Neuronal stem cell (in vitro differentiated cells): ENCODE data around the gene ZNF440.
"Not testable (repeated sequence)": the region's sequence is repeated elsewhere in the genome, so short reads cannot be mapped to it uniquely, and the experiment has no call there.

Experiments
- DNase-seq: peaks from one replicate; pipeline ENCODE4 v3.0.0-alpha.2; 2013; ENCODE audit warnings: low spot score
- H2AFZ ChIP-seq: one replicate; pipeline ENCODE4 v1.6.1; 2013; ENCODE audit warnings: mild to moderate bottlenecking, low read length, inconsistent platforms
- H2AK5ac ChIP-seq: 2 replicates; pipeline ENCODE4 v1.6.1; 2013; ENCODE audit warnings: low read depth, mild to moderate bottlenecking, inconsistent platforms, low read length, moderate library complexity, mixed read lengths
- H2BK120ac ChIP-seq: 2 replicates; pipeline ENCODE4 v1.6.1; 2013; ENCODE audit warnings: low read depth, mild to moderate bottlenecking, inconsistent platforms, low read length, moderate library complexity, mixed read lengths
- H2BK12ac ChIP-seq: one replicate; pipeline ENCODE4 v1.6.1; 2013; ENCODE audit warnings: low read length, inconsistent platforms
- H2BK15ac ChIP-seq: 2 replicates; pipeline ENCODE4 v1.6.1; 2013; ENCODE audit warnings: mild to moderate bottlenecking, low read length, inconsistent platforms, mixed read lengths
- H2BK5ac ChIP-seq: one replicate; pipeline ENCODE4 v1.6.1; 2013; ENCODE audit warnings: inconsistent platforms, mild to moderate bottlenecking, low read length, moderate library complexity
- H3K14ac ChIP-seq: one replicate; pipeline ENCODE4 v1.6.1; 2013; ENCODE audit warnings: low read length, inconsistent platforms
- H3K18ac ChIP-seq: 2 replicates; pipeline ENCODE4 v1.6.1; 2013; ENCODE audit warnings: low read length, inconsistent platforms
- H3K23ac ChIP-seq: 2 replicates; pipeline ENCODE4 v1.6.1; 2013; ENCODE audit warnings: low read depth, mild to moderate bottlenecking, mixed read lengths, low read length, inconsistent platforms; ENCODE audit not compliant: poor library complexity
- H3K27ac ChIP-seq: replicated peaks from 3 replicates; pipeline ENCODE4 v1.5.1; 2013; ENCODE audit warnings: low read length, inconsistent platforms
- H3K27me3 ChIP-seq, 3 experiments: 2 replicates each; pipeline ENCODE4 v1.6.1; 2013; ENCODE audit warnings: low read length in 3 of 3, mild to moderate bottlenecking in 2 of 3, inconsistent platforms in 1 of 3, low read depth in 1 of 3, mixed read lengths in 1 of 3, moderate library complexity in 1 of 3; ENCODE audit not compliant: control insufficient read depth in 3 of 3, insufficient read depth in 3 of 3
- H3K36me3 ChIP-seq, 2 donors: replicated peaks in 1 of 2; 2 replicates each; pipeline ENCODE4 v1.6.1; 2013; ENCODE audit warnings: low read length in 2 of 2; ENCODE audit not compliant: control insufficient read depth in 2 of 2, insufficient read depth in 2 of 2
- H3K4ac ChIP-seq: 2 replicates; pipeline ENCODE4 v1.6.1; 2013; ENCODE audit warnings: inconsistent platforms, mild to moderate bottlenecking, low read length, moderate library complexity
- H3K4me1 ChIP-seq, 2 donors: 1 replicate in 1 of 2; 2 replicates in 1 of 2; pipeline ENCODE4 v1.6.1; 2013; ENCODE audit warnings: low read length in 2 of 2, low read depth in 1 of 2; ENCODE audit not compliant: control insufficient read depth in 2 of 2, insufficient read depth in 1 of 2
- H3K4me2 ChIP-seq: one replicate; pipeline ENCODE4 v1.6.1; 2013; ENCODE audit warnings: mild to moderate bottlenecking, low read length, inconsistent platforms; ENCODE audit not compliant: insufficient read depth, poor library complexity, severe bottlenecking
- H3K4me3 ChIP-seq, 2 donors: 2 replicates each; pipeline ENCODE4 v1.5.1; 2013; ENCODE audit warnings: low read length in 2 of 2, mild to moderate bottlenecking in 2 of 2, inconsistent platforms in 1 of 2, moderate library complexity in 1 of 2
- H3K79me1 ChIP-seq: one replicate; pipeline ENCODE4 v1.6.1; 2013; ENCODE audit warnings: low read depth, mild to moderate bottlenecking, inconsistent platforms, low read length, moderate library complexity
- H3K9ac ChIP-seq: one replicate; pipeline ENCODE4 v1.6.1; 2013; ENCODE audit warnings: mild to moderate bottlenecking, low read depth, low read length, inconsistent platforms; ENCODE audit not compliant: poor library complexity
- H3K9me3 ChIP-seq, 2 donors: replicated peaks in 1 of 2; 2 replicates each; pipeline versions ENCODE3 to v1.6.1; 2013; ENCODE audit warnings: low read length in 2 of 2, mild to moderate bottlenecking in 2 of 2, inconsistent platforms in 1 of 2, low read depth in 1 of 2, mixed read lengths in 1 of 2, moderate library complexity in 1 of 2; ENCODE audit not compliant: control insufficient read depth in 2 of 2, insufficient read depth in 1 of 2
- H4K8ac ChIP-seq: one replicate; pipeline ENCODE4 v1.6.1; 2013; ENCODE audit warnings: low read depth, mild to moderate bottlenecking, inconsistent platforms, low read length, moderate library complexity
- H4K91ac ChIP-seq: one replicate; pipeline ENCODE4 v1.6.1; 2013; ENCODE audit warnings: low read length, low read depth, mild to moderate bottlenecking, inconsistent platforms; ENCODE audit not compliant: poor library complexity
- WGBS, 2 donors: extraction: QIAGEN DNeasy Blood & Tissue Kit; methylation state at CpG; one replicate each; pipeline ENCODE4 v1.1.7; 2013; ENCODE audit warnings: missing lambda C conversion rate in 2 of 2, mixed read lengths in 1 of 2; ENCODE audit not compliant: insufficient read length in 2 of 2, insufficient replicate concordance in 1 of 2; ENCODE audit errors: extremely low coverage in 2 of 2; 5-methylcytosine and 5-hydroxymethylcytosine counted together

The ZNF440 gene

GRCh38 chr19:11828957-11829876 lies 15.1 kb downstream of the ZNF440 start:
- no CpG with 5 or more reads among the region's 7 CpGs for WGBS, 2 donors
- not testable (repeated sequence) for H3K79me1 ChIP-seq, H3K27me3 ChIP-seq, H4K91ac ChIP-seq, H3K4ac ChIP-seq, H2BK12ac ChIP-seq, H3K18ac ChIP-seq, H3K14ac ChIP-seq, H3K4me3 ChIP-seq, H2BK120ac ChIP-seq, H2AFZ ChIP-seq, H3K4me1 ChIP-seq, H3K9ac ChIP-seq, H2BK5ac ChIP-seq, H2BK15ac ChIP-seq, H3K23ac ChIP-seq, H2AK5ac ChIP-seq, H4K8ac ChIP-seq, DNase-seq, H3K4me2 ChIP-seq, H3K27ac ChIP-seq
- Histone ChIP-seq H3K36me3 (peaks cover 21 to 91% of the 10 kb centered on the region in 2 donors), H3K9me3 (peaks cover 12 to 91% of the 10 kb centered on the region in 2 donors)

DNA sequence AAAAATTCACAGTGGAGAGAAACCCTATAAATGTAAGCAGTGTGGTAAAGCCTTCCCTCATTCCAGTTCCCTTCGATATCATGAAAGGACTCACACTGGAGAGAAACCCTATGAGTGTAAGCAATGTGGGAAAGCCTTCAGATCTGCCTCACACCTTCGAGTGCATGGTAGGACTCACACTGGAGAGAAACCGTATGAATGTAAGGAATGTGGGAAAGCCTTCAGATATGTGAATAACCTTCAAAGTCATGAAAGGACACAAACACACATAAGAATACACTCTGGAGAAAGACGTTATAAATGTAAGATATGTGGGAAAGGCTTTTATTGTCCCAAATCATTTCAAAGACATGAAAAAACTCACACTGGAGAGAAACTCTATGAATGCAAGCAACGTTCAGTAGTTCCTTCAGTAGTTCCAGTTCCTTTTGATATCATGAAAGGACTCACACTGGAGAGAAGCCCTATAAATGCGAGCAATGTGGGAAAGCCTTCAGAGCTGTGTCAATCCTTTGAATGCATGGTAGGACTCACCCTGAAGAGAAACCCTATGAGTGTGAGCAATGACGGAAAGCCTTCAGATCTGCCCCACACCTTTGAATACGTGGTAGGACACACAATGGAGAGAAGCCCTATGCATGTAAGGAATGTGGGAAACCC lies 18.3 kb downstream of the ZNF440 start:
- Histone ChIP-seq H3K4ac (no peak overlapping the region), H3K4me1 (no peaks in the 10 kb centered on the region), H3K27ac (no peak overlapping the region), H2BK15ac (no peak overlapping the region), H3K9ac (no peak overlapping the region), H3K9me3 (peaks cover 12 to 91% of the 10 kb centered on the region in 2 donors), H4K91ac (no peak overlapping the region), H3K4me2 (no peak overlapping the region), H2BK5ac (no peak overlapping the region), H3K4me3 (no peak overlapping the region), H2AK5ac (no peak overlapping the region), H3K27me3 (no peaks in the 10 kb centered on the region), H2BK12ac (no peak overlapping the region), H3K18ac (no peak overlapping the region), H2BK120ac (no peak overlapping the region), H4K8ac (no peak overlapping the region), H3K79me1 (no peaks in the 10 kb centered on the region), H2AFZ (no peak overlapping the region), H3K36me3 (peaks cover 19 to 84% of the 10 kb centered on the region in 2 donors), H3K14ac (no peak overlapping the region), H3K23ac (no peak overlapping the region)
- no peak for DNase-seq
- WGBS, 2 donors = no CpG with 5 or more reads among the region's 8 CpGs

- H3K9me3 ChIP-seq = peaks cover 15 to 81% of the 10 kb centered on the region in 2 donors
- no CpG with 5 or more reads among the region's 2 CpGs for WGBS, 2 donors
- no peak overlapping the region for H3K4me3 ChIP-seq
Measured at GRCh38 chr19:11833541-11833940, 19.5 kb downstream of the ZNF440 start.

DNA sequence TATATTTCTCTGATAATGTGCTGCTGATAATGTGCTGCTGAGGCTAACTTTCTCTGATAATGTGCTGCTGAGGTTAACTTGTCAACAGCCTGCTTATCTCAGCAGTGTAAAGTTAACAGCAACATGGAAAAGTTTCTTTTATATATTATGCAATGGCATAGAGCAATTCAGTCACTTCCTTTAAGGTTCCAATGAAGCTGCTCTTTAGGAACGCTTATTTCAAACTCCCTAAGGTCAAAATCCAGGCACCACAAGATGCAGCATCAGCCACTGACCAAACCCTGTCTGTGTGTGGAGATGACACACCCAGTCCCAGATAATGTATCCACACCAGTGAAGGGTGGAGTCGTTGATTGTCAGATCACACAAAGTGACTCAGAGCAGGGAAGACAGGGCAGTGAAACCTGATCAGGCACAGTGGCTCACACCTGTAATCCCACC lies 21.6 kb downstream of the ZNF440 start:
- not testable (repeated sequence) for H3K4me2 ChIP-seq, H3K79me1 ChIP-seq, H3K18ac ChIP-seq, H4K8ac ChIP-seq, H3K23ac ChIP-seq, H2BK15ac ChIP-seq, H3K4me3 ChIP-seq, H3K4ac ChIP-seq, H3K27me3 ChIP-seq, H2BK120ac ChIP-seq, DNase-seq, H3K14ac ChIP-seq, H2BK12ac ChIP-seq, H4K91ac ChIP-seq, H2BK5ac ChIP-seq, H3K9ac ChIP-seq, H2AFZ ChIP-seq, H3K27ac ChIP-seq, H3K4me1 ChIP-seq, H2AK5ac ChIP-seq
- Histone ChIP-seq H3K36me3 (peaks cover 19 to 52% of the 10 kb centered on the region in 2 donors), H3K9me3 (peaks cover 16 to 61% of the 10 kb centered on the region in 2 donors)
- WGBS, 2 donors = no CpG with 5 or more reads among the region's 2 CpGs

More at GRCh38 chr19:11833541-11833940, 19.5 kb downstream of the ZNF440 start:
- Histone ChIP-seq H3K18ac (no peak overlapping the region), H2BK120ac (no peak overlapping the region), H2BK5ac (no peak overlapping the region), H2AFZ (no peak overlapping the region), H3K4ac (no peak overlapping the region), H3K27ac (no peak overlapping the region), H3K79me1 (no peaks in the 10 kb centered on the region), H3K4me2 (no peak overlapping the region), H3K4me1 (no peaks in the 10 kb centered on the region), H2BK15ac (no peak overlapping the region), H4K91ac (no peak overlapping the region), H3K23ac (no peak overlapping the region), H3K36me3 (peaks cover 19 to 73% of the 10 kb centered on the region in 2 donors), H3K27me3 (no peaks in the 10 kb centered on the region), H2AK5ac (no peak overlapping the region), H2BK12ac (no peak overlapping the region), H3K9ac (no peak overlapping the region), H4K8ac (no peak overlapping the region), H3K14ac (no peak overlapping the region)
- no peak for DNase-seq
